ENCODE data around the gene PCDHGA7.
"Not testable (repeated sequence)": the region's sequence is repeated elsewhere in the genome, so short reads cannot be mapped to it uniquely, and the experiment has no call there.

The PCDHGA7 gene

GRCh38 chr5:141382469-141383294 lies at the start of gene PCDHGA7:
PCDHGA7 (plus strand) TSS chr5:141382742; CDS start chr5:141382900, 158 bp downstream.
- DNase-seq: no peak

GRCh38 chr5:141338538-141339306 lies 43.8 kb upstream of the PCDHGA7 start, which contains the start of gene PCDHGA2:
PCDHGA2 (plus strand) TSS chr5:141338760.
- DNase-seq: peak; percentile 8

- DNase-seq: not testable (repeated sequence)
Observed at GRCh38 chr5:141340781-141341354, 41.7 kb upstream of the PCDHGA7 start.

- DNase-seq: no peak
Observed at GRCh38 chr5:141342773-141343172, 39.8 kb upstream of the PCDHGA7 start.

- DNase-seq: peak; percentile 25
Observed at GRCh38 chr5:141343242-141343952, 39.1 kb upstream of the PCDHGA7 start, which contains the start of gene PCDHGA3. PCDHGA3 (plus strand) TSS chr5:141343829; CDS start chr5:141344034, 205 bp downstream.

- no peak for DNase-seq
Observed at GRCh38 chr5:141343953-141344463, 38.5 kb upstream of the PCDHGA7 start.

- DNase-seq: no peak
Observed at GRCh38 chr5:141345327-141345726, 37.2 kb upstream of the PCDHGA7 start.

- not testable (repeated sequence) for DNase-seq
Observed at GRCh38 chr5:141346017-141346416, 36.5 kb upstream of the PCDHGA7 start.

GRCh38 chr5:141349917-141350619 lies 32.5 kb upstream of the PCDHGA7 start, which contains the start of gene PCDHGB1:
PCDHGB1 (plus strand) TSS chr5:141350099; CDS start chr5:141350261, 162 bp downstream.
- peak; percentile 23 for DNase-seq

GRCh38 chr5:141351591-141351990 lies 31.0 kb upstream of the PCDHGA7 start:
- DNase-seq: no peak

GRCh38 chr5:141354900-141355469 lies 27.6 kb upstream of the PCDHGA7 start, which contains the start of gene PCDHGA4:
PCDHGA4 (plus strand) TSS chr5:141355021; CDS start chr5:141355108, 87 bp downstream.
- DNase-seq: no peak

- no peak for DNase-seq
Observed at GRCh38 chr5:141355641-141356040, 26.9 kb upstream of the PCDHGA7 start.

- DNase-seq: no peak
Observed at GRCh38 chr5:141356133-141356532, 26.4 kb upstream of the PCDHGA7 start.

GRCh38 chr5:141356950-141357349 lies 25.6 kb upstream of the PCDHGA7 start:
- no peak for DNase-seq

GRCh38 chr5:141359790-141360426 lies 22.6 kb upstream of the PCDHGA7 start, which contains the start of gene PCDHGB2:
PCDHGB2 (plus strand) TSS chr5:141359994; CDS start chr5:141360136, 142 bp downstream.
- peak; percentile 4 for DNase-seq

- DNase-seq: no peak
Observed at GRCh38 chr5:141360685-141361084, 21.9 kb upstream of the PCDHGA7 start.

- no peak for DNase-seq
Observed at GRCh38 chr5:141362719-141363118, 19.8 kb upstream of the PCDHGA7 start.

GRCh38 chr5:141363952-141364660 lies 18.4 kb upstream of the PCDHGA7 start, which contains the start of gene PCDHGA5:
PCDHGA5 (plus strand) TSS chr5:141364162; CDS start chr5:141364331, 169 bp downstream.
- no peak for DNase-seq
